Osteocyte (in vitro differentiated cells): ENCODE results near the gene RAB37. TPM values are rescaled to one million over a fixed set of nuclear protein-coding genes. Genes with fewer than 3 reads are reported as not detected.

ENCODE experiments used
- DNase-seq: peaks from one replicate; pipeline ENCODE4 v3.0.0; 2021; ENCODE audit warnings: mixed read lengths; ENCODE audit not compliant: unreplicated experiment; ENCODE audit errors: extremely low spot score
- H3K27ac Mint-ChIP-seq: one replicate; pipeline ENCODE4 v1.8.0; 2021; ENCODE audit warnings: mild to moderate bottlenecking, mixed read lengths; ENCODE audit not compliant: unreplicated experiment
- H3K27me3 Mint-ChIP-seq: one replicate; pipeline ENCODE4 v1.8.0; 2021; ENCODE audit warnings: mixed read lengths; ENCODE audit not compliant: unreplicated experiment
- H3K36me3 Mint-ChIP-seq: one replicate; pipeline ENCODE4 v1.8.0; 2021; ENCODE audit warnings: mixed read lengths; ENCODE audit not compliant: unreplicated experiment
- H3K4me1 Mint-ChIP-seq: one replicate; pipeline ENCODE4 v1.8.0; 2021; ENCODE audit warnings: mixed read lengths; ENCODE audit not compliant: unreplicated experiment
- H3K4me3 Mint-ChIP-seq: one replicate; pipeline ENCODE4 v1.8.0; 2021; ENCODE audit warnings: mild to moderate bottlenecking, moderate library complexity, mixed read lengths; ENCODE audit not compliant: unreplicated experiment
- H3K9me3 Mint-ChIP-seq: one replicate; pipeline ENCODE4 v1.8.0; 2021; ENCODE audit warnings: mixed read lengths; ENCODE audit not compliant: unreplicated experiment
- long read RNA-seq: library from polyadenylated mRNA; unstranded; transcript quantifications from one replicate; pipeline ENCODE4 v2.0.0, GENCODE V29; 2021
- total RNA-seq: library from RNA; stranded (reverse); gene quantifications from 2 replicates; pipeline ENCODE4 v1.2.1, GENCODE V29; 2021
- TF ChIP-seq, protein P1 (sequence below): fragments of 200-600 bp; sonication (generic); IDR thresholded peaks from 2 replicates; pipeline ENCODE4 v1.5.0; 2021; ENCODE audit warnings: antibody characterized with exemption, mild to moderate bottlenecking, moderate library complexity

RAB37 gene, protein sequence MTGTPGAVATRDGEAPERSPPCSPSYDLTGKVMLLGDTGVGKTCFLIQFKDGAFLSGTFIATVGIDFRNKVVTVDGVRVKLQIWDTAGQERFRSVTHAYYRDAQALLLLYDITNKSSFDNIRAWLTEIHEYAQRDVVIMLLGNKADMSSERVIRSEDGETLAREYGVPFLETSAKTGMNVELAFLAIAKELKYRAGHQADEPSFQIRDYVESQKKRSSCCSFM
- not detected in 2 replicates for total RNA-seq
- long read RNA-seq, partial matches to known transcripts: 0 of 1 reads
- long read RNA-seq, other reads (novel, unspliced or antisense): 1 of 1 reads

DNA sequence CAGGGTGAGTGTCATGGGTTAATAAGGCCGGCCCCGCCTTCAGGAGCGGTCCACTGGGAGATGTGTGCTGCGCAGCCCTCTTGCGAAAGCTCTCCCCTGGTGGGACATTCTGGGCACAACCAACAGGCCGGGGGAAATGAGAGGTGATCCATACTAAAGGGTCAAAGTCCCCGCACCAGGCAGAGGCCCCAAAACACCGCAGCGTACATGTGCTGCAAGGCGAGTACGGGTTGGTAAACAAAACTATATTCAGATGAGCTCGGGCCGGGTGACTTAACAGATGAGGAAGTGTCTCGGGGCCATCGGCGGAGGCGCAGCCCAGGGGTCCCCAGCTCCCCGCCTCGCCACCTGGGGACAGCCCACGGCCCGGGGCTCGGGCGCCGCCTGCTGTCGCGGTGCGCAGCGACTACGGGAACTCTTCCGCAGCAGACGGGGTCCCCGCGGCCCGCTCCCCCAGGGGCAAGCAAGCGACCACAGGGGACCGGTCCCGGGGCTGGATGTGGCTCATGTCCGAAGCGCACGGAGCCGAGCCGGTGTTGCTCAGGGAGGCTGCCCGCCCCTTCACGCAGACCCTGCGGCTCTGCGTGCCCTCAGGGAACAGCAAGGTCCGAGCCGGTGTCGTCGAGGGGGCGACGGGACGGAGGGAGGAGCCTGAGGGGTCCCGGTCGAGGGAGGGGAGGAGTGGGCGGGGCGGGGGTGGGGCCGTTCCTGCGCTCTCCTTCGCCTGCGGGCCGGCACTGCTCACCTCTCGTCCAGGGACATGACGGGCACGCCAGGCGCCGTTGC, at the start of gene RAB37:
RAB37 (plus strand) TSS at position 744 of the 786 bp plus-strand sequence; CDS start at position 761, 17 bp downstream.
- DNase-seq: no peak
- Mint-ChIP-seq H3K9me3 (no peaks in the 10 kb centered on the region), H3K36me3 (no peaks in the 10 kb centered on the region), H3K4me3 (peak within 1 kb of the TSS; percentile 51), H3K4me1 (peaks cover 23% of the 10 kb centered on the region), H3K27me3 (peaks cover 35% of the 10 kb centered on the region), H3K27ac (no peak within 1 kb of the TSS)
- TF ChIP-seq, protein P1, sequence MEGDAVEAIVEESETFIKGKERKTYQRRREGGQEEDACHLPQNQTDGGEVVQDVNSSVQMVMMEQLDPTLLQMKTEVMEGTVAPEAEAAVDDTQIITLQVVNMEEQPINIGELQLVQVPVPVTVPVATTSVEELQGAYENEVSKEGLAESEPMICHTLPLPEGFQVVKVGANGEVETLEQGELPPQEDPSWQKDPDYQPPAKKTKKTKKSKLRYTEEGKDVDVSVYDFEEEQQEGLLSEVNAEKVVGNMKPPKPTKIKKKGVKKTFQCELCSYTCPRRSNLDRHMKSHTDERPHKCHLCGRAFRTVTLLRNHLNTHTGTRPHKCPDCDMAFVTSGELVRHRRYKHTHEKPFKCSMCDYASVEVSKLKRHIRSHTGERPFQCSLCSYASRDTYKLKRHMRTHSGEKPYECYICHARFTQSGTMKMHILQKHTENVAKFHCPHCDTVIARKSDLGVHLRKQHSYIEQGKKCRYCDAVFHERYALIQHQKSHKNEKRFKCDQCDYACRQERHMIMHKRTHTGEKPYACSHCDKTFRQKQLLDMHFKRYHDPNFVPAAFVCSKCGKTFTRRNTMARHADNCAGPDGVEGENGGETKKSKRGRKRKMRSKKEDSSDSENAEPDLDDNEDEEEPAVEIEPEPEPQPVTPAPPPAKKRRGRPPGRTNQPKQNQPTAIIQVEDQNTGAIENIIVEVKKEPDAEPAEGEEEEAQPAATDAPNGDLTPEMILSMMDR: peak; percentile 44

DNA sequence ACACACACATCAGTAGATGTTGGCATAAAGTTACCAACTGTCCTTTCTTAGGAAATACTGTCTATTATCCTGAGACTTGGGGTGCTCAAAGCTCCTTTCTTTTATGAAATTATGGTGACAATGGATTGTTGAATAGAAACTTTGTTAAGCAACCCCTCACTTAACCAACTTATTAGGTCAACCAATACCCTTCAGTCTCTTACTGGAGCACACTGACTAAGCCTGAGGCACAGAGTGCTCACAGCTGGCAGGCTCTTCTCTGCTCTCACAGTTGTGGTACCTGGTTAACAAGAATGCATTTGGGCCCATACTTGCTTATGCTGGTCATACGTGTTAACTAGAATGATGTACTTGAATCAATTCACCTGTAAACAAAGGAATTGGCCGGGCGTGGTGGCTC, 49.2 kb upstream of the RAB37 start:
- TF ChIP-seq, protein P1: no peak
- no peak overlapping the region for H3K4me3 Mint-ChIP-seq
- H3K27ac Mint-ChIP-seq: no peak overlapping the region
- no peaks in the 10 kb centered on the region for H3K9me3 Mint-ChIP-seq
- no peak for DNase-seq
- peaks cover 3% of the 10 kb centered on the region for H3K27me3 Mint-ChIP-seq
- H3K36me3 Mint-ChIP-seq: no peaks in the 10 kb centered on the region
- no peaks in the 10 kb centered on the region for H3K4me1 Mint-ChIP-seq

DNA sequence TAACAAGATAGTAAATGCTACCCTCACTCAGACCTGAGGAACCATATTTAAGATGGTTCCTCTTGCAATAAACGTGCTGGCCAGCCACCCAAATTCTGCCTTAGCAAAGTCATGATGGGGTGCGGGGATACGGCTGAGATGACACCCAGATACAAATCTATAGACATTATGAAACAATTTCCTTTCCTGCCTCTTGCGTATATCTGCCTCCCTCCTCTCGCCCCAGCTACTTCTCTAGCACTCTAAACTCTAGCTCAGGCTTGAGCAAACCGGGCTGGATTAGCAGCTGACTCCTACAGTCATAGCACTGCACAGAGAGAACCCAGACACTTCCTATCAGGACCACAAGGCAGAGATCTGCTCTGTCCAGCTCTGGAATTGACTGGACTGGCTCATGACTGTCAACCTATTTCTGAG, 46.6 kb upstream of the RAB37 start:
- Mint-ChIP-seq H3K9me3 (no peaks in the 10 kb centered on the region), H3K36me3 (no peaks in the 10 kb centered on the region), H3K27me3 (peaks cover 6% of the 10 kb centered on the region), H3K4me3 (no peak overlapping the region), H3K4me1 (no peaks in the 10 kb centered on the region), H3K27ac (no peak overlapping the region)
- no peak for DNase-seq
- TF ChIP-seq, protein P1: no peak

DNA sequence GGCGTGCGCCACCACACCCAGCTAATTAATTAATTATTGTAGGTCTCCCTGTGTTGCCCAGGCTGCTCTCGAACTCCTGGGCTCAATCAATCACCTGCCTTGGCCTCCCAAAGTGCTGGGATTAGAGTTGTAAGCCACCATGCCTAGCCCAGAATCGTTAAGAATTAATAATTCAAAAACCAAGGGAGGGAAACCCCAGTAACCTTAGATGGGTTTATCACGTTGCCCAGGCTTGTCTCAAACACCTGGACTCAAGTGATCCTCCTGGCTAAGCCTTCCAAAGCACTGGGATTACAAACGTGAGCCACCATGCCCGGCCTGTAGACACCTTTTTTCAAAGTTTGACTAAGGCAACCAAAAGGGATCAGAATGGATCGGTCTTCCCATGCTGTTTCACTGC, 45.9 kb upstream of the RAB37 start:
- no peaks in the 10 kb centered on the region for H3K4me1 Mint-ChIP-seq
- TF ChIP-seq, protein P1: no peak
- no peaks in the 10 kb centered on the region for H3K36me3 Mint-ChIP-seq
- H3K27ac Mint-ChIP-seq: no peak overlapping the region
- peaks cover 6% of the 10 kb centered on the region for H3K27me3 Mint-ChIP-seq
- no peak overlapping the region for H3K4me3 Mint-ChIP-seq
- DNase-seq: no peak
- no peaks in the 10 kb centered on the region for H3K9me3 Mint-ChIP-seq

DNA sequence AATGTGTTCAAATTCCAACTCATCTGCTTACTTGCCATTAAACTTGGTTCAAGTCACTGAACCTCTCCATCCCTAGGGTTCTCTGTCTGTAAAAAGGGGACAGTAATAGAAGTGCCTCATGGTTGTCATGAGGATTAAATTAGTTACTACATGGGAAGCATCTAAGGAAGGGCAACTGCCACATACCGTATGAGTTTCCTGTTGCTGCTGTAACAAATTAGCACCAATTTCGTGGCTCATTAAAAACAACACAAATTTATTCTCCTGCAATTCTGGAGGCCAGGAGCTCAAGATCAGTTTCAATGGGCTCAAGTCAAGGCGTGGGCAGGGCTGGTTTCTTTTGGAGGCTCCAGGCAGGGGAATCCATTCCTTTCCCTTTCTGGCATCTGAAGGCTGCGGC, 43.0 kb upstream of the RAB37 start:
- Mint-ChIP-seq H3K27me3 (peaks cover 6% of the 10 kb centered on the region), H3K4me1 (no peaks in the 10 kb centered on the region), H3K9me3 (no peaks in the 10 kb centered on the region), H3K36me3 (no peaks in the 10 kb centered on the region), H3K27ac (no peak overlapping the region), H3K4me3 (no peak overlapping the region)
- no peak for DNase-seq
- TF ChIP-seq, protein P1: no peak
